PC-9 (cell line): Measurements from ENCODE around the gene VANGL2.

Experiments used
- CTCF ChIP-seq: fragments of 200-600 bp; sonication (generic); conservative IDR thresholded peaks from 2 replicates; pipeline ENCODE4 v1.6.1; 2017; ENCODE audit warnings: mixed run types, antibody characterized with exemption, mild to moderate bottlenecking, moderate library complexity
- EZH2 ChIP-seq: fragments of 200-600 bp; sonication (generic); IDR thresholded peaks from 2 replicates; pipeline ENCODE4 v1.8.0; 2017; ENCODE audit warnings: antibody characterized with exemption, low read depth

DNA sequence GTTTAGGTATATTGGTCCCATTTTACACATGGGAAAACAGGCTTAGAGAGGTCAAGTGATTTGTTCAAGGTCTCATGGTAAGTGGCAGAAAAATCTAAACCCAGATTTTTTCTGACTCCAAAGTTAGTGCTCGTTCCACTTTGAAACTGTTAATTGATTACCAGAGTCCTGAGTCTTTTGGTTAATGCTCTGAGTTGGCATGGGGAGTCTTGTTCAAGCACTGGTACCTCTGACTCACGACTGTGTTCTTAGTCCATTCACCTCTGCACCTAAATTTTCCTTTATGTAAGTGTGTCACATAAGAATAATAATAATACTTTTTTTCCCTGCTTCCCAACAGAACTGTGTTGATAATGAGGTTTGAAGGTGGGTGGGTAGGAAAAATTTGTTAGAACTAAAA is 59.3 kb downstream of the VANGL2 start:
- no peak for TF ChIP-seq EZH2
- no peak for TF ChIP-seq CTCF
